GM19452 (cell line): ENCODE data around the gene RMND5B.
"Not testable (repeated sequence)": the region's sequence is repeated elsewhere in the genome, so short reads cannot be mapped to it uniquely, and the experiment has no call there.

Experiments used
- ATAC-seq: cut with Tn5 transposase; IDR thresholded peaks from one replicate; pipeline ENCODE4 v1.9.1; 2021; ENCODE audit not compliant: unreplicated experiment

RMND5B gene

GRCh38 chr5:178163772-178164735, 33.2 kb downstream of the RMND5B start:
- ATAC-seq = peak; percentile 90

- ATAC-seq = no peak
Measured at GRCh38 chr5:178165581-178165980, 34.8 kb downstream of the RMND5B start.

- ATAC-seq = no peak
Measured at GRCh38 chr5:178170455-178170854, 39.6 kb downstream of the RMND5B start.

- ATAC-seq = no peak
Measured at GRCh38 chr5:178174456-178174855, 43.6 kb downstream of the RMND5B start.

- ATAC-seq = no peak
Measured at GRCh38 chr5:178176791-178177190, 46.0 kb downstream of the RMND5B start.

GRCh38 chr5:178177569-178177968, 46.8 kb downstream of the RMND5B start:
- ATAC-seq = no peak

GRCh38 chr5:178180141-178180863, 49.5 kb downstream of the RMND5B start:
- ATAC-seq = no peak

GRCh38 chr5:178182158-178182876, 51.5 kb downstream of the RMND5B start:
- ATAC-seq = no peak

GRCh38 chr5:178186427-178186826, 55.6 kb downstream of the RMND5B start:
- no peak for ATAC-seq

GRCh38 chr5:178187014-178187413, 56.2 kb downstream of the RMND5B start, which contains the start of gene GMCL2:
Gene GMCL2 (minus strand): TSS chr5:178187371. CDS start chr5:178187299, 72 bp downstream.
- no peak for ATAC-seq

GRCh38 chr5:178189433-178189832, 58.6 kb downstream of the RMND5B start:
- no peak for ATAC-seq

GRCh38 chr5:178191661-178192060, 60.8 kb downstream of the RMND5B start:
- no peak for ATAC-seq

GRCh38 chr5:178192244-178192643, 61.4 kb downstream of the RMND5B start:
- no peak for ATAC-seq

GRCh38 chr5:178192787-178193186, 62.0 kb downstream of the RMND5B start:
- no peak for ATAC-seq

- no peak for ATAC-seq
Measured at GRCh38 chr5:178193251-178193809, 62.5 kb downstream of the RMND5B start.

GRCh38 chr5:178194026-178194425, 63.2 kb downstream of the RMND5B start:
- ATAC-seq = no peak

- ATAC-seq = no peak
Measured at GRCh38 chr5:178196281-178196812, 65.5 kb downstream of the RMND5B start.

- ATAC-seq = no peak
Measured at GRCh38 chr5:178196986-178197385, 66.2 kb downstream of the RMND5B start.

GRCh38 chr5:178198151-178198550, 67.3 kb downstream of the RMND5B start:
- ATAC-seq = not testable (repeated sequence)

GRCh38 chr5:178198706-178199105, 67.9 kb downstream of the RMND5B start:
- ATAC-seq = no peak
